Ammon's horn (tissue), 1 donor: ENCODE results near the gene CTDSP1.

Experiments
- DNase-seq: peaks from one replicate; pipeline ENCODE4 v3.0.0-alpha.2; 2016; ENCODE audit warnings: low spot score

The CTDSP1 gene

GRCh38 chr2:218425531-218425930 is 25.9 kb downstream of the CTDSP1 start:
- no peak for DNase-seq

GRCh38 chr2:218427741-218428140 is 28.1 kb downstream of the CTDSP1 start:
- no peak for DNase-seq

- DNase-seq: no peak
Measured at GRCh38 chr2:218428846-218429558, 29.3 kb downstream of the CTDSP1 start.

GRCh38 chr2:218429911-218430692 is 30.4 kb downstream of the CTDSP1 start:
- no peak for DNase-seq

- DNase-seq: no peak
Measured at GRCh38 chr2:218430721-218431120, 31.1 kb downstream of the CTDSP1 start.

- no peak for DNase-seq
Measured at GRCh38 chr2:218431878-218432277, 32.2 kb downstream of the CTDSP1 start.

GRCh38 chr2:218432676-218433365 is 33.2 kb downstream of the CTDSP1 start:
- DNase-seq: no peak

- DNase-seq: no peak
Measured at GRCh38 chr2:218434456-218434855, 34.8 kb downstream of the CTDSP1 start.

GRCh38 chr2:218435003-218435982 is 35.6 kb downstream of the CTDSP1 start:
- no peak for DNase-seq

- no peak for DNase-seq
Measured at GRCh38 chr2:218436992-218437391, 37.3 kb downstream of the CTDSP1 start.

- DNase-seq: no peak
Measured at GRCh38 chr2:218437969-218438368, 38.3 kb downstream of the CTDSP1 start.

GRCh38 chr2:218438596-218438995 is 38.9 kb downstream of the CTDSP1 start:
- DNase-seq: no peak

- no peak for DNase-seq
Measured at GRCh38 chr2:218444692-218445357, 45.2 kb downstream of the CTDSP1 start.

- no peak for DNase-seq
Measured at GRCh38 chr2:218445602-218446001, 45.9 kb downstream of the CTDSP1 start.

- no peak for DNase-seq
Measured at GRCh38 chr2:218446547-218446946, 46.9 kb downstream of the CTDSP1 start.

- no peak for DNase-seq
Measured at GRCh38 chr2:218447072-218447471, 47.4 kb downstream of the CTDSP1 start.

GRCh38 chr2:218448934-218449333 is 49.3 kb downstream of the CTDSP1 start:
- no peak for DNase-seq

- no peak for DNase-seq
Measured at GRCh38 chr2:218452079-218452478, 52.4 kb downstream of the CTDSP1 start.
